Activated CD4-positive, alpha-beta T cell treated with anti-CD3 and anti-CD28 coated beads for 1 hour (primary cell): ENCODE results near the gene ZDHHC8.

Experiments used
- DNase-seq: peaks from one replicate; pipeline ENCODE4 v3.0.0-alpha.2; 2020

The ZDHHC8 gene

GRCh38 chr22:20114506-20115475 is 16.8 kb upstream of the ZDHHC8 start:
- DNase-seq: no peak

GRCh38 chr22:20115691-20116375 is 15.8 kb upstream of the ZDHHC8 start, which contains the start of gene RANBP1:
RANBP1 (plus strand) TSS chr22:20116104; CDS start chr22:20116185, 81 bp downstream.
- no peak for DNase-seq

- no peak for DNase-seq
Measured at GRCh38 chr22:20116376-20116950, 15.1 kb upstream of the ZDHHC8 start.

GRCh38 chr22:20116951-20117632 is 14.5 kb upstream of the ZDHHC8 start, which contains the start of gene TRMT2A:
TRMT2A (minus strand) TSS chr22:20117226; CDS start chr22:20116906, 320 bp downstream.
- DNase-seq: peak; percentile 97

DNA sequence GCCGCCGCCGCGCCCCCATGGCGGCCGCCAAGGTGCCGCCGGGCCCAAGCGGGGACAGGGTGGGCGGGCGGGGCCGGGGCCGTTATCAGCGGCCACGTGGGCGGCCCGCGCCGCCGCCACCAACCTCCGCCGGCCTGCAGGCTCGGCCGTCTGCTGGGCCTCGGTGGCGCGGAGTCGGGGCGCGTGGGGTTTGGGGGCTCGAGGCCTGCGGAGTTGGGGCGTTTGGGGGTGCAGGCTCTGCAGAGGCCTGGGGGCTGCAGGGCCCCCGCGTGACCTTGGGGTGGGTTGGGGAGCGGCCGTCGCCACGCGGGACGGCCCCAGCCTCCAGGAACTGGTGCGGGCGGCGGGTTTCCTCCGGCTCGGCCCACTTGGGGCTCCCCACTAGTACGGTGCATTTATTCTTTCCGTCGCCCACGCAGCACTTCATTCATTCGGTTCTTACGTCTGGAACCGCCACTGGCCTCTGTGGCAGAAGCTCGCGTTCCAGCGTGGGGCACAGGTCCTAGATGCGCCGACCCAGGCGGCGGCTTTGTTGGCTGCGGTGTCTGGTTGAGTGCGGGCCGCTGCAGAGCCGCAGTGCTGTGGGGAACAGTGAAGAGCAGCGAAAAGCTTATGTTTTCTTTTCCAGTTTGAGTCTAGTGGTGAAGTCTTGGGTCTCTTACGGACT is 13.8 kb upstream of the ZDHHC8 start:
- DNase-seq: peak; percentile 38

- no peak for DNase-seq
Measured at GRCh38 chr22:20118300-20119020, 13.1 kb upstream of the ZDHHC8 start.

- no peak for DNase-seq
Measured at GRCh38 chr22:20121856-20122415, 9.7 kb upstream of the ZDHHC8 start.

DNA sequence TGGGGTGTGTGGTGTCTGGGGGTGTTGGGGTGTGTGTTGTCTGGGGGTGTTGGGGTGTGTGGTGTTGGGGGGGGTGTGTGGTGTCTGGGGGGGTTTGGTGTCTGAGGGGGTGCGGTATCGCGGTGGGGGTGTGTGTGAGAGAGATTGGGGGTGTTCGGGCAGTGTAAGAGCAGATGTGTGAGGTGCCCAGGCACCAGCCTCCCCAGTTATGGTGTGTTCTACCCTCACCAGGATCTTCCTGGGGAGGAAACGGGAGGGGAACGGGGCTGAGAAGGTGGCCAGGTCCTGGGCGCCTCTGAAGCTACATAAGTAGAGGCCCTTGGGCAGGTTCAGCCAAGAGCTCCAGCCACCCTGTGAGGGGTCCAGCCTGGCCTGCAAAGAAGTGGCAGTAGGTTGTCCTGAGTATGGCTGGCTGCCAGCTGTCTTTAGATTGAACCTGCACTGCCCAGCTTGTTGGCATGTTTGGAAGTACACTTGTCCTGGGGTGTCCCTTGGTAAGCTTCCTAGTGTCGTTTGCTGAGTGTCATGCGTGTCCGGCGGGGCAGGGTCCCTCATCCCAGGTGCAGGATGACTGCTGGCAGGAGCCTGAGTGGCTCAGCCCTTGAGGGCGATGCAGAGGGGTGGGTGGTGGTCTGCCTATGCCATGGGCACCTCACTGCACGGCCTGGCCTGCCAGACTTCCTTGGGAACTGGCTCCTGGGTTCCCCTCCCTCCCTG is 8.1 kb upstream of the ZDHHC8 start:
- DNase-seq: no peak

DNA sequence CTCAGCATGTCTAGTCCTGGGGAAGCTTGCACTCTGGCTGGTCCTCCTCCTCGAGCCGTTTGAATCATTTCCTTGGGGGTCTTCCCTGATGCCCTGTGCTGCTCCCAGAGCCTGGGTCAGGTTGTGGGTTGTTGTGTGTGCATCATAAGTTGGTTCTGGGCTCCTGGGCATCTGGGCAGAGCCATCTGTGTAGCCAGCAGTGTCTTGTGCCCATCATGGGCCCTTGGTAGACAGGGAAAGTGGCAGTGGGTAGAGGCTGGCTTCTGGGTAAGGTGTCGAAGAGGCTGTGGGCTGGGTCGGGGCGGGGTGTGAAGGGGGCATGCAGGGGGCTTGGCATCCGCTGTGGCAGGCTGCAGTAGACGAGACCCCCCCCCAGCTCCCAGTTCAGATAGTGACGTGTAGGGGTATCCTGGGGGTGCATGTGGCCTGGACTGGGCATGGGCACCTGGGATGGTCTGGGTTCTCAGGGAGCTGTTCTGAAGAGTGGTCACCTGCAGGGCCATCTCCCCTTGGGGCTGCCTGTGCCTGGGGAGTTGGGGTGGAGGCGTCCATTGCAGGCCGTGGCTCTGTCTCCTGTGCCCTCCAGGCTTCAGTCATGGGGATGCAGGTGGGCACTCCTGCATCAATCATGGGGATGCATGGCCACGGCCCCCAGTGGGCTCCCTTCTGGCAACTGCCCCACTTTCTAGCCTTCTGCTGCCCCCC is 7.4 kb upstream of the ZDHHC8 start:
- DNase-seq: no peak

DNA sequence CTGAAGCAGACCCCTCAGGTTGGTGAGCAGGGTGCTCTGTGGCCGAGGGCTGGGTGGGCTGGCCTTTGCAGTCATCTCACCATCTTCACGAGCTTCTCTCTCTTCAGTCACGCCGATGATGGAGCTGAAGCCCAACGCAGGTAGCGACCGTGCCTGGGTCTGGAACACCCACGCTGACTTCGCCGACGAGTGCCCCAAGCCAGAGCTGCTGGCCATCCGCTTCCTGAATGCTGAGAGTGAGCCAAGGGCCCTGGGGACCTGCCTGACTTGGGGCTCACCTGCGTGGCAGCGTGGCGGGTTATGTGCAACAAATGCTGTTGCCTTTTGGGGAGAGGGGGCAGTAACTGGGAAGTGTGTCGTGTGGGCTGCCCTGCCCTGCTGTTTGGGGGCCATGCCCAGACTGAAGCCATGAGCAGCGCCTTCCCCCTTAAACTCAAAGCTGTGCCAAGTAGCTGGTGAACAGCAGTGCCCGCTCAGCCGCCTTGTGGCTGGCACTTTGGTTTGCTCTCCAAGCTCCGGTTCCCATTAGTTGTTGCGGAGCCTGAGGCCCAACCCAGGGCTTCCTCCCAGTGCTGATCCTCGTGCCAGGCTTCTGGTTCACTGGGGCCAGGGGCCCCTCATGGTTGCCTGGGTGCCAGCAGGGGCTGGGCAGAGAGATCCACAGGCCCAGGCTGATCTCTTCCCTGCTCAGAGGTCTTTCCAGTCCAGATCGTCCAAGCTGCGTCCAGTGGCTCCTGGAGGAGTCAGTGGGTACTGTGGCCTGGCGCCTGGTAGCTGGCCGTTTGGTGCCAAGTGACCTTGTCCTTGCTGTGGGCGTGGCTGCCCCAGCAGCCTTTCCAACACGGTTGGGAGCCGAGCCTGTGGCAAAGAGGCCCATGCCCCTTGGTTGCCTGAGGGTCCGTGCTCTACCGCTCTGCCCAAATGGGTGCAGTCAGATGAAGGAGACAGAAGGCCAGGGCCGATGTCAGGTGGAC is 6.1 kb upstream of the ZDHHC8 start:
- no peak for DNase-seq

DNA sequence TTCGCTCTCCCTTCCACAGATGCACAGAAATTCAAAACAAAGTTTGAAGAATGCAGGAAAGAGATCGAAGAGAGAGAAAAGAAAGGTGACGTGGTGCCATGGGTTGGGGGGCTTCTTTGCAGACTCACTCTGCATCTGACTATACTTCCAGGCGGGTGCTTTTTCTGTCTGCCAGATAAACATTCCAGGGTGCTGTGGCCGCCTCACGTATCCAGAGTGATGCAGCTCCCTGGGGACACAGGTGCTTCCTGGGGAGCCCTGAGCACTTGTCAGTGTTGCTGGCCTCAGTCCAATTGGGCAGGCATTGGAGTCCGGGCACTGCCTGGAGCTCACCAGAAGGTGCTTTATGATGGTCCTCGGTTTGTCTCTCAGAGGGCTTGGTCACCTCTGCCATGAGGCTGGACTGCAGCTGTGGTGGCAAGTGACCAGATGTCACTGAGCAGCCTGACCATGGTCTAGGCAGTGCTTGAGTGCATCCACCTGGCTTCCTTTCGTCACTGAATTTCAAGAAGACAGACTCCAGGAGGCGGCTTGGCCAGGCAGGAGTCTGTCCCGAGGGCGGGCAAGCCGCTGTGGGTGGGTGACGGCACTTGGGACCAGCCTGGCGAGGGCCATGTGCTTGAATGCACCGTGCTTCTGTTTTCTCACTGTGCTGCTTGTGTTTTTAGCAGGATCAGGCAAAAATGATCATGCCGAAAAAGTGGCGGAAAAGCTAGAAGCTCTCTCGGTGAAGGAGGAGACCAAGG is 5.1 kb upstream of the ZDHHC8 start:
- no peak for DNase-seq

DNA sequence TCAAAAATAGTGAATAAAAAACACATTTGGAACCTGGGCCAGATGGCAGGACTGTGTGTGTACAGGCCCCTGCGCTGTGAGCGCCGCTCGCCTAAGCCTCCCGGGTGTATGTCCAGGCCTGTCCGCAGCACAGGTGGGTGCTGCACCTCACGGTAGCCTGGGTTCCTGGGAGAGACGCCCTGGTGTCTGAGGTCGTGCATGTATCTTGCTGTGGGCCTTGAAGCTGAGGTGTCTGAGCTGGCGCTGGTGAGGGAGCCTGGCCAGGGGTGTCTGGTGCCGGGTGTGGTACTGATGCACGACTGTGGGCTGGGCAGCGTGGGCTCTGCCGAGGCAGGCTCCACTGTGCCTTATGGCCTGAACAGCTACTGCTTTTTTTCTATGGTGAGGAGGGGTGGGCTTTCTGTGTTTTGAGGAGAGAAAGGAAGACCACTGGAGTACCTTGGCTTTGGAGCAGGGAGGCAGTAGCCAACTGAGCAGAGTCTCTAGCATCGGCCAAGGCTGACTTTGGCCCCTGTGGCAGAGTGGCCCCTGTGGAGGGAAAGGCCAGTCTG is 4.2 kb upstream of the ZDHHC8 start:
- DNase-seq: no peak

- no peak for DNase-seq
Measured at GRCh38 chr22:20127869-20128618, 3.6 kb upstream of the ZDHHC8 start.

DNA sequence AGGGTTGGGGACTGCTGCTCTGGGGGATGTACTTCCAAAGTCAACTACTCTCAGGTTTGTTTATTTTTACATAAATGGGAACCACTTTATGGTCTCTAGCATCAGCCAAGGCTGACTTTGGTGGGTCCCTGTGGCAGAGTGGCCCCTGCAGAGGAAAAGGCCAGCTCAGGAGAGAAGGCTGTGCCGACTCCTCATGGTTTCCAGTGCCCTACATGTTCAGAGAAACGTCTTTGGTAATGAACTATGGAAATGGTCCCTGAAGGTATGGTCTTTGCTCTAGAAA is 3.0 kb upstream of the ZDHHC8 start:
- DNase-seq: no peak

DNA sequence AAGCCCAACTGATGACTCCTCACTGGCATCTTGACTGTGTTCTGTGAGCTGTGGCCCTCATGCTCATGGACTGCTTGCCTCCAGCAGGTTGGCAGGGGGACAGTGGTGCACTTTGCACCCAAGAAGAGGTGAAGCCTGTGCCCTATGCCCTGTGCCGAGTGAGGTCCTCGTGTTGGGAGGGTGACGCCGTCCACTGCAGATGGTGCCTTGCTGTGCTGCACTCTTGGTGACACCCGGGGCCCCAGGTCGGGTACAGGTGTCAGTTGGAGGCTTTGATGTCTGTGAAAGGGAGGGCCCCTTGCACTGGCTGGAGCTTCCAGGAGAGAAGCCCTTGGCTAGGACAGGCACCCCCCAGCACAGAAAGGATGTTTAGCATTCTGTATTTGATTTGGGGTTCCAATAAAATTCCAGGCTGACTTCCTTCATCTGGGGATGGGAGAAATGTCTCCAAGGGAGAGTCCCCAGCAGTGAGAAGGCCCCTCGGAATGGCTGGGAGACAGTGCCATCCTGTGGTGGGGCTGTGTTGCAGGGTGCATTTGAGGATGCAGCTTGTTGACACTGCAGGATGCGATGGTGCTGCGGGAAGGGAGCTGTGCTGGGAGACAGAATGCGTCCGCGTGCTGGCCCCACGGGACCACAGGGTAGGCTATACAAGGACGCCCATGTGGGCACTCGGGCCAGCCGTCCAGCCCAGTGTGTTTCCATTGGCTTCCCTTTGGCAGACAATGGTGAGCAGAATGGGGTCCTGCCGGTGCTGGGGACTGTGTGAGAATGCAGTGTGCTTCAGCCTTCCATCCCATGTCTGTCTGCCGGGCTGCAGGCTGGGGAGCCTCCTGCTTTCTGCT is 2.5 kb upstream of the ZDHHC8 start:
- peak; percentile 30 for DNase-seq

DNA sequence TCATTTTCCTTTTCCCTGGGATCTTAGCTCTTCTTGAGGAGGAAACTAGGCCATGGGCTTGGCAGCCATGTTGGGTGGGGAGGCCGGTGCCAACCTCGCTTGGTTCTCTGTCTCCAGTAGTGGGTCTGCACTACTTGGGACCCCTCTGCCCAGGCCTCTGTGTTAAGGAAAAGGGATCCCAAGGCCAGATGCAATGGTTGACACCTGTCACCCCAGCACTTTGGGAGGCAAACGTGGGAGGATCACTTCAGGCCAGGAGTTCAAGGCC is 1.9 kb upstream of the ZDHHC8 start:
- DNase-seq: no peak
